Activated CD8-positive, alpha-beta T cell treated with anti-CD3 and anti-CD28 coated beads for 36 hours (primary cell): ENCODE results near the gene SLC29A2. TPM values are rescaled to one million over a fixed set of nuclear protein-coding genes. Genes with fewer than 3 reads are reported as not detected.

ENCODE experiments used
- ATAC-seq: fragments of 200-7000 bp; cut with Tn5 transposase; one replicate; pipeline ENCODE4 v1.10.0; 2021; ENCODE audit warnings: mild to moderate bottlenecking, moderate library complexity
- CTCF ChIA-PET: fragments of 350-600 bp; sonication (Branson Sonifier 250); formaldehyde crosslinking; loops from one replicate; lab custom pipeline; 2021; ENCODE audit warnings: antibody characterized with exemption; lab: Charles Lee
- POLR2A ChIA-PET: fragments of 350-600 bp; sonication (Branson Sonifier 250); formaldehyde crosslinking; loops from one replicate; lab custom pipeline; 2021; ENCODE audit warnings: antibody characterized with exemption; lab: Charles Lee
- DNase-seq: peaks from one replicate; pipeline ENCODE4 v3.0.0-alpha.2; 2020
- H3K27ac Mint-ChIP-seq: one replicate; pipeline ENCODE4 v1.8.0; 2021; ENCODE audit warnings: mild to moderate bottlenecking, mixed read lengths
- H3K27me3 Mint-ChIP-seq: one replicate; pipeline ENCODE4 v1.8.0; 2021; ENCODE audit warnings: mixed read lengths
- H3K36me3 Mint-ChIP-seq: one replicate; pipeline ENCODE4 v1.8.0; 2021; ENCODE audit warnings: low read depth, mixed read lengths
- H3K4me1 Mint-ChIP-seq: one replicate; pipeline ENCODE4 v1.8.0; 2021; ENCODE audit warnings: low read depth, mixed read lengths
- H3K4me3 Mint-ChIP-seq: one replicate; pipeline ENCODE4 v1.8.0; 2021; ENCODE audit warnings: mild to moderate bottlenecking, moderate library complexity, mixed read lengths
- H3K9me3 Mint-ChIP-seq: one replicate; pipeline ENCODE4 v1.8.0; 2021; ENCODE audit warnings: mixed read lengths
- CTCF ChIP-seq: fragments of 200-600 bp; IDR thresholded peaks from one replicate; pipeline ENCODE4 v1.8.0; 2022; ENCODE audit warnings: antibody characterized with exemption, mild to moderate bottlenecking
- intact Hi-C: fragments of 100-400 bp; cut with micrococcal nuclease; formaldehyde crosslinking; loops from one replicate; pipeline ENCODE4 v1.10.0; 2022
- total RNA-seq, 2 experiments: library from RNA; stranded (reverse); gene quantifications; one replicate each; pipeline ENCODE4 v1.2.3, GENCODE V29; 2021

SLC29A2 gene
- total RNA-seq, 2 experiments from 2014 or later = 11.8 to 12.2 TPM

DNA sequence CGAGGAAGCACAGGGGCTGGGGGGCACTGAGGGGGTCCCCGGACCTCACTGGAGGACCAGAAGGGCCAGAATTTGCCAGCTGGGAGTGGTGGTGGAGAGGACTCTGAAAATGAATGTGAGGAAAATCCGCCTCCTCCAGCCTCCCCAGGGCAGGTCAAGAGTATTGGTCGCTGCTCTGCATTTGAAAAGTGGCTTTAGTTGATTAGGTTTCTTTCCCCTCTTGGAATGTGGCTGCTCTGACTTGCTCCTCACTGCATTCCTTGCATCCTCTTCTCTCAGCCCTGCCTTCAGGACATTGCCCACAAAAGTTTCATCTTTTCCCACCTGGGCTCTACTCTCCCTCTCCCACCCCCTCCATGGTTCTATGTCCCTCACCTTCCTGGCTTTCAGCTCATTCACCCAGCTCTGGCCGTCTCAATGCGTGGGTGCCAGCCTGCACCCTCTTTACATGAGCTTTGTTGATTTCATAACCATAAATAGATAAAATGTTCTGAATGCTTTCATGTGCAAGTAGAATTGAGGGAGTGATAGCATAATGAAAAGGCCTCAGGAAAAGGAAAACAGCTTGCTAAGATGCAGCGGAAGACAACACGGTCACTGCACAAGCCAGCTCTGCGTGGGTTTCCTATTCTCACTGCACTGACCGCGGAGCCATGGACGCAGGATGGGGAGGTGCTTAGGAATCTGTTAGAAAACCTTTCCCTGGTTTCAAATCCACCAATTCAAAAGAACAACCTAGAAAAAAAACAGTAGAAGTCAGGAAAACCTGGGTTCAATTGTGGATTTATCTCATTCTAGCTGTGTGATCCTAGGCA lies 42.8 kb upstream of the SLC29A2 start:
- Mint-ChIP-seq H3K9me3 (no peaks in the 10 kb centered on the region), H3K27me3 (peaks cover 57% of the 10 kb centered on the region), H3K27ac (no peak overlapping the region), H3K4me3 (no peak overlapping the region), H3K36me3 (no peaks in the 10 kb centered on the region), H3K4me1 (peaks cover 27% of the 10 kb centered on the region)
- TF ChIP-seq CTCF = no peak
- intact Hi-C loops = no loop called here
- CTCF ChIA-PET = interaction anchor here (0.8 to 4.1 kb wide), 5 partner anchors 11 to 65 kb away, joined by 3 to 22 read pairs (median 4); no protein-coding TSS in a partner anchor
- DNase-seq (no peak), ATAC-seq (no peak)
- POLR2A ChIA-PET = no interaction called here

DNA sequence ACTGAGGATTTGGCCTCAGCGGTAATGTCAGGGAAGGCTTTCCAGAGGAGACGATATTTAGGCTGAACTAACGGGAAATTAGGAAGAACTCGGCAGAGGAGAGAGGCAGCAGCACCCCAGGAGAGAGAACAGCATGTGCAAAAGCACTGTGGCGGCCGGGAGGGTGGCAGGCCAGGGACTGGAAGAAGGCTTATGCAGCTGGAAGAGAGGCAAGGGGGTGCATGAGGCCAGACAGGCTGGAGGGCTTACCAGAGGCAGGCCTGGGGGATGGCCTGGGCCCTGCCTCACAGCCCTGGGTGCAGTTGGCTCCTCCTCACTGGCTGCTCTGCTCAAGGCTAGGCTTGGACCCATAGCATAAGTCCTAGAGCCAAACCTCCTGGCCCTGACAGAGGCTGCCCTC lies 41.6 kb upstream of the SLC29A2 start:
- intact Hi-C loops = no loop called here
- Mint-ChIP-seq H3K4me1 (peaks cover 21% of the 10 kb centered on the region), H3K9me3 (no peaks in the 10 kb centered on the region), H3K4me3 (no peak overlapping the region), H3K27me3 (peaks cover 48% of the 10 kb centered on the region), H3K36me3 (no peaks in the 10 kb centered on the region), H3K27ac (no peak overlapping the region)
- TF ChIP-seq CTCF = no peak
- POLR2A ChIA-PET = no interaction called here
- CTCF ChIA-PET = no interaction called here
- ATAC-seq (no peak), DNase-seq (no peak)

- Mint-ChIP-seq H3K27me3 (peaks cover 38% of the 10 kb centered on the region), H3K36me3 (no peaks in the 10 kb centered on the region), H3K4me3 (no peak overlapping the region), H3K9me3 (no peaks in the 10 kb centered on the region), H3K27ac (no peak overlapping the region), H3K4me1 (peaks cover 11% of the 10 kb centered on the region)
- no peak for TF ChIP-seq CTCF
- ChIA-PET POLR2A (interaction anchor here (1.1 kb wide), 1 partner anchor 24 kb away, joined by 3 read pairs; no protein-coding TSS in a partner anchor), CTCF (interaction anchor here (1.0 to 8.0 kb wide), 2 partner anchors 8 to 18 kb away, joined by 3 to 91 read pairs; no protein-coding TSS in a partner anchor)
- DNase-seq = no peak
- intact Hi-C loops = no loop called here
- no peak for ATAC-seq
Observed at GRCh38 chr11:66412110-66412509, 40.5 kb upstream of the SLC29A2 start.

- POLR2A ChIA-PET = interaction anchor here (1.1 to 1.3 kb wide), 2 partner anchors 10 to 25 kb away, joined by 3 to 5 read pairs; no protein-coding TSS in a partner anchor
- Mint-ChIP-seq H3K4me3 (no peak overlapping the region), H3K36me3 (no peaks in the 10 kb centered on the region), H3K27me3 (peaks cover 32% of the 10 kb centered on the region), H3K27ac (no peak overlapping the region), H3K9me3 (no peaks in the 10 kb centered on the region), H3K4me1 (peaks cover 3% of the 10 kb centered on the region)
- ATAC-seq (no peak), DNase-seq (no peak)
- CTCF ChIA-PET = interaction anchor here (1.1 to 8.0 kb wide), 3 partner anchors 18 to 267 kb away, joined by 3 to 91 read pairs (median 4); partner anchors contain the start of genes MRPL11 and RBM4B
- intact Hi-C loops = no loop called here
- no peak for TF ChIP-seq CTCF
Observed at GRCh38 chr11:66411323-66411722, 39.8 kb upstream of the SLC29A2 start.

DNA sequence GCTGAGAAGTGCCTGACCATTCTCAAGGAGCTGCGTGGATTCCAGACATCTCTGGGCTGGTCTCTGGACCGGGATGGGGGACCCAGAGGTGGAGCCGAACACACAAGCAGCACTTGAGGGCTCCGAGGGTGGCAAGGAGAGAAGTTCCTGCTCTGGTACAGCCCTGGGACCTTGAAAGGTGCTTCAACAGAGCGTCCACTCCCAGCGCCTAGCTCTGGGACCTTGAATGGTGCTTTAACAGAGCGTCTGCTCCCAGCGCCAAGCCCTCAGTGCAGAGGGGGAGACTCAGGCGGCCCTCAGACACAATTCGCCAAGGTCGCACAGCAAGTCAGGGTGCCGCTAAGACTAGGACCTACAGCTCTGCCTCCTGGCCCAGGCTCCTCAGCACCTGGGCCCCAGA lies 38.6 kb upstream of the SLC29A2 start:
- no peaks in the 10 kb centered on the region for H3K36me3 Mint-ChIP-seq
- no peak overlapping the region for H3K27ac Mint-ChIP-seq
- DNase-seq (no peak), ATAC-seq (no peak)
- ChIA-PET CTCF (interaction anchor here (1.5 to 8.0 kb wide), 5 partner anchors 8 to 24 kb away, joined by 6 to 91 read pairs (median 37); partner anchors contain the start of gene NPAS4), POLR2A (interaction anchor here (0.8 to 1.8 kb wide), 4 partner anchors 11 to 69 kb away, joined by 3 to 7 read pairs (median 4); no protein-coding TSS in a partner anchor)
- no peaks in the 10 kb centered on the region for H3K9me3 Mint-ChIP-seq
- no peak overlapping the region for H3K4me3 Mint-ChIP-seq
- H3K27me3 Mint-ChIP-seq = peaks cover 30% of the 10 kb centered on the region
- intact Hi-C loops = no loop called here
- H3K4me1 Mint-ChIP-seq = peaks cover 3% of the 10 kb centered on the region
- no peak for TF ChIP-seq CTCF
